Activated CD8-positive, alpha-beta memory T cell treated with anti-CD3 and anti-CD28 coated beads for 36 hours (primary cell): ENCODE results near the gene TUBB4B. TPM values are rescaled to one million over a fixed set of nuclear protein-coding genes. Genes with fewer than 3 reads are reported as not detected.

ENCODE experiments used
- CTCF ChIA-PET: fragments of 350-600 bp; sonication (Branson Sonifier 250); formaldehyde crosslinking; loops from one replicate; lab custom pipeline; 2021; ENCODE audit warnings: antibody characterized with exemption; lab: Charles Lee
- POLR2A ChIA-PET: fragments of 350-600 bp; sonication (Branson Sonifier 250); formaldehyde crosslinking; loops from one replicate; lab custom pipeline; 2021; ENCODE audit warnings: antibody characterized with exemption; lab: Charles Lee
- total RNA-seq, 2 experiments: library from RNA; stranded (reverse); gene quantifications; one replicate each; pipeline ENCODE4 v1.2.3, GENCODE V29; 2021

Gene TUBB4B
- 100 to 1,000 TPM; 315 to 323 TPM for total RNA-seq

GRCh38 chr9:137240841-137241489 is at the start of gene TUBB4B:
TUBB4B (plus strand) TSS chr9:137241287; CDS start chr9:137241361, 74 bp downstream.
- POLR2A ChIA-PET: interaction anchor here (0.6 to 5.0 kb wide), 17 partner anchors 14 to 878 kb away, joined by 3 to 60 read pairs (median 5); partner anchors contain the start of genes DNLZ, MAN1B1, NELFB and RNF208
- CTCF ChIA-PET: interaction anchor here (1.2 to 2.4 kb wide), 7 partner anchors 10 to 212 kb away, joined by 3 to 8 read pairs (median 5); partner anchors contain the start of genes CYSRT1, MAN1B1, NELFB and RNF224

- POLR2A ChIA-PET: interaction anchor here (0.6 kb wide), 1 partner anchor 63 kb away, joined by 3 read pairs; no protein-coding TSS in a partner anchor
- CTCF ChIA-PET: interaction anchor here (0.5 to 1.7 kb wide), 2 partner anchors 45 to 66 kb away, joined by 4 to 5 read pairs; no protein-coding TSS in a partner anchor
These were observed 49.2 kb upstream of the TUBB4B start for GRCh38 chr9:137191691-137192447.

GRCh38 chr9:137192448-137192780 is 48.7 kb upstream of the TUBB4B start:
- POLR2A ChIA-PET: interaction anchor here (0.6 kb wide), 1 partner anchor 56 kb away, joined by 5 read pairs; no protein-coding TSS in a partner anchor
- CTCF ChIA-PET: interaction anchor here (0.5 to 1.7 kb wide), 2 partner anchors 44 to 67 kb away, joined by 4 to 5 read pairs; no protein-coding TSS in a partner anchor

- ChIA-PET POLR2A (interaction anchor here (0.6 kb wide), 1 partner anchor 55 kb away, joined by 5 read pairs; no protein-coding TSS in a partner anchor), CTCF (interaction anchor here (1.7 kb wide), 1 partner anchor 44 kb away, joined by 4 read pairs; no protein-coding TSS in a partner anchor)
These were observed 48.2 kb upstream of the TUBB4B start for GRCh38 chr9:137192859-137193258.

- ChIA-PET CTCF (interaction anchor here (1.2 kb wide), 1 partner anchor 10 kb away, joined by 3 read pairs; no protein-coding TSS in a partner anchor), POLR2A (no interaction called here)
These were observed 47.3 kb upstream of the TUBB4B start for GRCh38 chr9:137193771-137194170.

GRCh38 chr9:137194388-137194787 is 46.7 kb upstream of the TUBB4B start:
- CTCF ChIA-PET: interaction anchor here (1.2 to 1.4 kb wide), 2 partner anchors 10 to 11 kb away, joined by 3 to 4 read pairs; partner anchors contain the start of genes NDOR1 and TMEM203

GRCh38 chr9:137194909-137195308 is 46.2 kb upstream of the TUBB4B start:
- POLR2A ChIA-PET: no interaction called here

More at GRCh38 chr9:137194388-137194787, 46.7 kb upstream of the TUBB4B start:
- POLR2A ChIA-PET: no interaction called here

GRCh38 chr9:137195525-137196220 is 45.4 kb upstream of the TUBB4B start:
- ChIA-PET POLR2A (interaction anchor here (0.5 kb wide), 1 partner anchor 398 kb away, joined by 3 read pairs; no protein-coding TSS in a partner anchor), CTCF (interaction anchor here (0.6 to 1.4 kb wide), 4 partner anchors 7 to 81 kb away, joined by 3 to 4 read pairs (median 3); partner anchors contain the start of genes ANAPC2, DPP7, NDOR1 and SSNA1)

More at GRCh38 chr9:137194909-137195308, 46.2 kb upstream of the TUBB4B start:
- CTCF ChIA-PET: interaction anchor here (1.0 to 1.4 kb wide), 2 partner anchors 10 to 80 kb away, joined by 3 to 4 read pairs; partner anchors contain the start of genes DPP7, NDOR1 and TMEM203

GRCh38 chr9:137198051-137198901 is 42.8 kb upstream of the TUBB4B start:
- ChIA-PET CTCF (interaction anchor here (0.8 to 1.6 kb wide), 3 partner anchors 9 to 38 kb away, joined by 3 to 6 read pairs (median 5); partner anchors contain the start of genes ANAPC2 and SSNA1), POLR2A (interaction anchor here (1.8 kb wide), 1 partner anchor 10 kb away, joined by 4 read pairs; the partner anchor contains the start of genes ANAPC2 and SSNA1)

- ChIA-PET POLR2A (interaction anchor here (1.8 kb wide), 1 partner anchor 10 kb away, joined by 4 read pairs; the partner anchor contains the start of genes ANAPC2 and SSNA1), CTCF (interaction anchor here (0.6 to 1.6 kb wide), 3 partner anchors 10 to 150 kb away, joined by 3 to 6 read pairs (median 5); partner anchors contain the start of genes ANAPC2 and SSNA1)
These were observed 42.2 kb upstream of the TUBB4B start for GRCh38 chr9:137198902-137199283.

GRCh38 chr9:137199411-137200121 is 41.5 kb upstream of the TUBB4B start:
- POLR2A ChIA-PET: interaction anchor here (1.8 kb wide), 1 partner anchor 11 kb away, joined by 4 read pairs; the partner anchor contains the start of genes ANAPC2 and SSNA1
- CTCF ChIA-PET: interaction anchor here (0.6 to 1.6 kb wide), 2 partner anchors 37 to 150 kb away, joined by 3 to 6 read pairs; no protein-coding TSS in a partner anchor

- ChIA-PET CTCF (interaction anchor here (0.5 to 5.0 kb wide), 5 partner anchors 12 to 373 kb away, joined by 3 to 21 read pairs (median 5); partner anchors contain the start of genes ANAPC2 and SSNA1), POLR2A (interaction anchor here (0.5 to 1.5 kb wide), 8 partner anchors 12 to 399 kb away, joined by 3 to 10 read pairs (median 4); partner anchors contain the start of genes ANAPC2, SSNA1 and TUBB4B)
These were observed 40.5 kb upstream of the TUBB4B start, which contains the start of gene TPRN for GRCh38 chr9:137200311-137201204. TPRN (minus strand) TSS chr9:137200741; CDS start chr9:137200711, 30 bp downstream.

GRCh38 chr9:137201205-137201868 is 39.8 kb upstream of the TUBB4B start:
- ChIA-PET CTCF (interaction anchor here (0.6 to 5.0 kb wide), 5 partner anchors 13 to 372 kb away, joined by 3 to 21 read pairs (median 5); partner anchors contain the start of genes ANAPC2 and SSNA1), POLR2A (interaction anchor here (0.7 to 1.5 kb wide), 5 partner anchors 13 to 86 kb away, joined by 3 to 10 read pairs (median 6); partner anchors contain the start of genes ANAPC2, SSNA1 and TUBB4B)

- CTCF ChIA-PET: interaction anchor here (0.7 to 5.0 kb wide), 5 partner anchors 14 to 174 kb away, joined by 3 to 21 read pairs (median 3); partner anchors contain the start of genes ANAPC2, RNF224 and SSNA1
- POLR2A ChIA-PET: no interaction called here
These were observed 38.1 kb upstream of the TUBB4B start for GRCh38 chr9:137202966-137203365.
